GM12875 (cell line): Measurements from ENCODE around the gene NADSYN1.

Experiments
- H3K4me3 ChIP-seq: one replicate; pipeline ENCODE4 v1.5.1; 2011; ENCODE audit warnings: low read depth, low read length, control low read depth
- CTCF ChIP-seq: IDR thresholded peaks from 2 replicates; pipeline ENCODE4 v1.5.1; 2011; ENCODE audit warnings: low read depth, mild to moderate bottlenecking, control low read depth, inconsistent platforms, low read length, moderate library complexity, borderline replicate concordance; ENCODE audit not compliant: insufficient read depth

The NADSYN1 gene

GRCh38 chr11:71425860-71426259 lies 27.1 kb upstream of the NADSYN1 start:
- H3K4me3 ChIP-seq: no peak overlapping the region
- no peak for TF ChIP-seq CTCF

DNA sequence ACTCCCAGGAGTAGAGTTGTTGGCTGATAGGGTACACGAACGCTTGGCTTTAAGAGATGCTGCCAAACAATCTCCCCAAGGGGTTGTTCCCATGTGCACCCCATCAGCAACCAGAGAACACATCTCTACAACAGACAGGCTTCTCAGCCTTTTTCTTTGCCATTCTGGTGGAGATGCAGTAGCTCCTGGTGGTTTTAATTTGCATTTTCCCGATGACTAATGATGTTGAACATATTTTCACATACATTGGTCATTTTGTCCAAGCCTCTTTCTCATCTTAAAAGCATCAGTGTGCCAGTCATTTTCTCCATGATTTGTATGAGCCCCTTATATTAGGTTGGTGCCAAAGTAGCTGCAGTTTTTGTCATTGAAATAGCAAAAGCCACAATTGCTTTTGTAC lies 26.6 kb upstream of the NADSYN1 start:
- H3K4me3 ChIP-seq: no peak overlapping the region
- TF ChIP-seq CTCF: no peak

- H3K4me3 ChIP-seq: no peak overlapping the region
- no peak for TF ChIP-seq CTCF
These were observed 24.1 kb upstream of the NADSYN1 start for GRCh38 chr11:71428861-71429435.

DNA sequence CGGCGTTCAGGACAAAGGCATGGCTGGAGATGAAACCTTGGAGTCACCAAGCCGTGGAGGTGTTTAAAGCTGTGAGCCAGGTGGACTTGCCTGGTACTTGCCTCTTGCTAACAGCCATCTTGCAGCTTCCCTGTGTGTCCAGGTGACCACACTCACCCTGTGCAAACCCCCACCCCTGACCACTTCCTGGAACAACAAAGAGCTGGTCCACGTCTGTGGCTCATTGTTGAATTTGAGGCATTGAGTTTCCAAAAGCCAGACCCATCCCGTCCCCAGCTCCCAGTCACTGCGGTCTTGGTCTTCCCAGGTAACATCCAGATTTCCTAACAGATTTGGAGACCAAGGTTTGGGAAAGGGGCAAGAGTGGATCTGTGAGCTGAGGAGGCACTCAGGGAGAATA lies 23.3 kb upstream of the NADSYN1 start:
- TF ChIP-seq CTCF: no peak
- H3K4me3 ChIP-seq: no peak overlapping the region

- TF ChIP-seq CTCF: no peak
- no peak overlapping the region for H3K4me3 ChIP-seq
These were observed 22.8 kb upstream of the NADSYN1 start for GRCh38 chr11:71430166-71430565.

DNA sequence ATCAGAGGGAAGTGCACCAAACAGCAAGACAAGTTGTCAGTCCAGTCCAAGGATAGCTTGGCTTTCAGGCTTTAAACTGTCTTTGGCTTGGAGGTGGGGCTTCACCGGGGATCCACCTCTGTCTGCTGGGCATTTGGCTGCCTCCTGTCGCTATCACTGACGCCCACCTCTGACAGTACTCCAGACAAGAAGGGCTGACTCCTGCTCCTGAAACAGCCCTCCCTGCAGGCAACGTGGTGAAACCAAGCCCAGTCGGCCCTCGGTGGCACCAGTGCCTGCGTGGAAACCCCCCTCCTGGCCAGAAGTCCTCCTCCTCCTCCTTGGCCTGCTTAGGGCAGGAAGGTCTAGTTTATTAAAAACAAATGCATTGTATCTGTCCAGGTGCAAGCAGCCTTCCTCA lies 21.7 kb upstream of the NADSYN1 start:
- TF ChIP-seq CTCF: no peak

GRCh38 chr11:71432761-71433647 lies 20.0 kb upstream of the NADSYN1 start:
- no peak for TF ChIP-seq CTCF
- no peak overlapping the region for H3K4me3 ChIP-seq

More for the DNA sequence above, 21.7 kb upstream of the NADSYN1 start:
- no peak overlapping the region for H3K4me3 ChIP-seq
